Progenitor cell of endocrine pancreas (in vitro differentiated cells): ENCODE data around the gene UROC1. TPM values are rescaled to one million over a fixed set of nuclear protein-coding genes. Genes with fewer than 3 reads are reported as not detected.

Experiments used
- DNase-seq: peaks from one replicate; pipeline ENCODE4 v3.0.0; 2021; ENCODE audit warnings: low spot score; ENCODE audit not compliant: unreplicated experiment
- H3K27ac Mint-ChIP-seq: 2 replicates; pipeline ENCODE4 v1.8.0; 2021; ENCODE audit warnings: mild to moderate bottlenecking, moderate library complexity, mixed read lengths
- H3K27me3 Mint-ChIP-seq: 2 replicates; pipeline ENCODE4 v1.8.0; 2021; ENCODE audit warnings: mixed read lengths
- H3K36me3 Mint-ChIP-seq: 2 replicates; pipeline ENCODE4 v1.8.0; 2022; ENCODE audit warnings: mixed read lengths; ENCODE audit not compliant: insufficient read depth
- H3K4me1 Mint-ChIP-seq: 2 replicates; pipeline ENCODE4 v1.8.0; 2021; ENCODE audit warnings: low read depth, mixed read lengths
- H3K4me3 Mint-ChIP-seq: 2 replicates; pipeline ENCODE4 v1.8.0; 2021; ENCODE audit warnings: low read depth, mild to moderate bottlenecking, moderate library complexity, mixed read lengths
- H3K9me3 Mint-ChIP-seq: 2 replicates; pipeline ENCODE4 v1.8.0; 2021; ENCODE audit warnings: low read depth, mixed read lengths
- total RNA-seq: library from RNA; stranded (reverse); gene quantifications from 2 replicates; pipeline ENCODE4 v1.2.1, GENCODE V29; 2021
- TF ChIP-seq, protein P1 (sequence below): fragments of 200-600 bp; sonication (generic); IDR thresholded peaks from one replicate; pipeline ENCODE4 v1.5.0; 2021; ENCODE audit warnings: antibody characterized with exemption, mild to moderate bottlenecking; ENCODE audit not compliant: unreplicated experiment

The UROC1 gene
- total RNA-seq, 1 donor from 2014 or later, result not detected

- Mint-ChIP-seq H3K4me1 (no peaks in the 10 kb centered on the region), H3K9me3 (no peaks in the 10 kb centered on the region)
- no peak for DNase-seq
These were observed 27.0 kb downstream of the UROC1 start for GRCh38 chr3:126490619-126491018.

DNA sequence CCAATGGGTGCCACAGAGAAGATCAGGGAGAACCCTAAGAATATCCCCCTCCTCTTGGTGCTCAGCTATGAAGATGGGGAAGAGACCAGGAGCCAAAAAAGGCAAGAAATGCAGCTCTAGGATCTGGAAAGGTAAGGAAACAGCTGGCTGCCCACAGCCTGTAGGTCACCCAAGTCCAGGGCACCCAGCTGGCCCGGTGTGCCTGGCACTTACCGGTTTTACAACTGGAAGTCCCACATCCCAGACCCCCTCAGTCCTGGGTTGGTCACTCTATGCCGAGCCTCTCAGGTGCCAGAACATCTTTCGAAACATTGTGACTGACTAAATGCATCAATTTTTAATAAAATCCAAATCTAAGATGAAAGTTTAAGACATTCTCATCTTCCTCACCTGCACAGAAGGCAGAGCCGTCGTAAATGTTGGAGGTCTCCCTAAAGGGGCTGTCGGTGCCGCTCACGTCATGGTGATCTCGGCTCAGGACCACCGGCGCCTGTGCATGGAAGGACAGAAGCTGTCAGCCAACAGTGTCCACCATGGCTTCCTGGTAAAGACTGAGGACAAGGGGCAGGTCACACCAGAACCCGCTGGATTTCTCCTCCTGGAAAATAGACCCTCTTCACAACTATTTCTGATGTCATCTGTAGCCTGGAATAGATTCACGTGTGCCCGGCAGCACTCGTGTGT lies 28.5 kb downstream of the UROC1 start:
- H3K36me3 Mint-ChIP-seq, result no peaks in the 10 kb centered on the region
- no peaks in the 10 kb centered on the region for H3K4me1 Mint-ChIP-seq
- H3K27me3 Mint-ChIP-seq, result peaks cover 17% of the 10 kb centered on the region
- H3K27ac Mint-ChIP-seq, result no peak overlapping the region
- no peaks in the 10 kb centered on the region for H3K9me3 Mint-ChIP-seq
- H3K4me3 Mint-ChIP-seq, result no peak overlapping the region
- TF ChIP-seq, protein P1, sequence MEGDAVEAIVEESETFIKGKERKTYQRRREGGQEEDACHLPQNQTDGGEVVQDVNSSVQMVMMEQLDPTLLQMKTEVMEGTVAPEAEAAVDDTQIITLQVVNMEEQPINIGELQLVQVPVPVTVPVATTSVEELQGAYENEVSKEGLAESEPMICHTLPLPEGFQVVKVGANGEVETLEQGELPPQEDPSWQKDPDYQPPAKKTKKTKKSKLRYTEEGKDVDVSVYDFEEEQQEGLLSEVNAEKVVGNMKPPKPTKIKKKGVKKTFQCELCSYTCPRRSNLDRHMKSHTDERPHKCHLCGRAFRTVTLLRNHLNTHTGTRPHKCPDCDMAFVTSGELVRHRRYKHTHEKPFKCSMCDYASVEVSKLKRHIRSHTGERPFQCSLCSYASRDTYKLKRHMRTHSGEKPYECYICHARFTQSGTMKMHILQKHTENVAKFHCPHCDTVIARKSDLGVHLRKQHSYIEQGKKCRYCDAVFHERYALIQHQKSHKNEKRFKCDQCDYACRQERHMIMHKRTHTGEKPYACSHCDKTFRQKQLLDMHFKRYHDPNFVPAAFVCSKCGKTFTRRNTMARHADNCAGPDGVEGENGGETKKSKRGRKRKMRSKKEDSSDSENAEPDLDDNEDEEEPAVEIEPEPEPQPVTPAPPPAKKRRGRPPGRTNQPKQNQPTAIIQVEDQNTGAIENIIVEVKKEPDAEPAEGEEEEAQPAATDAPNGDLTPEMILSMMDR, result no peak
- DNase-seq, result no peak

More at GRCh38 chr3:126490619-126491018, 27.0 kb downstream of the UROC1 start:
- no peak overlapping the region for H3K4me3 Mint-ChIP-seq
- TF ChIP-seq, protein P1, result peak; percentile 36
- H3K36me3 Mint-ChIP-seq, result no peaks in the 10 kb centered on the region
- no peak overlapping the region for H3K27ac Mint-ChIP-seq
- H3K27me3 Mint-ChIP-seq, result peaks cover 20% of the 10 kb centered on the region

GRCh38 chr3:126488185-126488584 lies 29.4 kb downstream of the UROC1 start:
- Mint-ChIP-seq H3K9me3 (no peaks in the 10 kb centered on the region), H3K4me3 (no peak overlapping the region), H3K4me1 (no peaks in the 10 kb centered on the region), H3K27ac (no peak overlapping the region), H3K27me3 (peaks cover 14% of the 10 kb centered on the region), H3K36me3 (no peaks in the 10 kb centered on the region)
- no peak for DNase-seq
- TF ChIP-seq, protein P1, result no peak

DNA sequence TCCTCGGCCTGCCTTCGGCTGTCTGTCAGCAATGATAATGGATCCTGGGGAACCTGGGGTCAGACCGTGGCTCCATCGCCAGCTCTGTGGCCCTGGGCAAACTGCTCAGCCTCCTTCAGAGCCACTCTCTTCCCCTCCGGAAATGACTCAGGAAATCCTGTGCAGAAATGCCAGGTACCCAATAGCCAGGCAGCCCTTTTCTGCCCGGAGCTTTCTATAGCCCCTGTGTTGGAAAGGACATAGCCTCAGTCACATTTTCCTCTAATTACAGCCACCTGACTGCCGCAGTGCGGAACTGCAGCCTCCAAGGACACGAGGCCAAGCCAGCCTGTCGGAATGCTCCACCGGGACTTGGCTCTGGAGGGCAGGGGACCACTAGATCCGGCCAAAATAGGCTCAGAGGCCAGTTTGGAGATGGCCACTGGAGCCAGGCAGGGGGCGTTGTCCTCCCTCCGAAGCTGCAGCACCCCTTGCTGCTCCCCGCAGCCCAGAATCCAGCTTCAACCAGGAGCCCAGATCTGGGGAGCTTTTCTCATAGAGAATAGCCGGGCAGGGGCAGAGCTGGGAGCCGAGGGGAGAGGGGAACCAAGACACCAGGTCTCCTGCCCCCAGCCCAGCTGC lies 30.3 kb downstream of the UROC1 start:
- Mint-ChIP-seq H3K27ac (no peak overlapping the region), H3K4me3 (no peak overlapping the region), H3K4me1 (no peaks in the 10 kb centered on the region), H3K9me3 (no peaks in the 10 kb centered on the region), H3K36me3 (no peaks in the 10 kb centered on the region), H3K27me3 (peaks cover 13% of the 10 kb centered on the region)
- no peak for DNase-seq
- TF ChIP-seq, protein P1, result peak; percentile 28

- DNase-seq, result no peak
- TF ChIP-seq, protein P1, result no peak
- no peaks in the 10 kb centered on the region for H3K36me3 Mint-ChIP-seq
- no peak overlapping the region for H3K27ac Mint-ChIP-seq
- no peaks in the 10 kb centered on the region for H3K9me3 Mint-ChIP-seq
- no peaks in the 10 kb centered on the region for H3K4me1 Mint-ChIP-seq
- peaks cover 13% of the 10 kb centered on the region for H3K27me3 Mint-ChIP-seq
- no peak overlapping the region for H3K4me3 Mint-ChIP-seq
These were observed 31.2 kb downstream of the UROC1 start for GRCh38 chr3:126486360-126486847.
